ENCODE data around the gene PRKAG1.

GRCh38 chr12:48970702-48971334 is 47.8 kb downstream of the PRKAG1 start:
- TF ChIP-seq POLR2A (IDR thresholded peaks at IDR 0.05; ENCODE audit: low read depth, low read length), result no peak
- no peak for TF ChIP-seq TAF1 (IDR thresholded peaks at IDR 0.05; ENCODE audit: borderline replicate concordance, low read depth, low read length)

Measured in GM12892 (cell line).